Endothelial cell of umbilical vein (primary cell): ENCODE results near the gene RNF11. TPM values are rescaled to one million over a fixed set of nuclear protein-coding genes. Genes with fewer than 3 reads are reported as not detected.

Experiments
- BruUV-seq: library from RNA; stranded (reverse); fragments of 400-500 nt; replicated peaks from 2 replicates; lab custom pipeline; 2021; lab: Mats Ljungman, UMichigan
- CTCF ChIA-PET: fragments of 300-600, 350-600 bp; sonication (Branson Sonifier 250); formaldehyde crosslinking; loops from one replicate; lab custom pipeline; 2021; ENCODE audit warnings: antibody characterized with exemption, inconsistent platforms; lab: Charles Lee
- POLR2A ChIA-PET: fragments of 300-600, 350-600 bp; sonication (Branson Sonifier 250); formaldehyde crosslinking; loops from one replicate; lab custom pipeline; 2021; ENCODE audit warnings: antibody characterized with exemption, inconsistent platforms; lab: Charles Lee
- DNase-seq: peaks from one replicate; pipeline ENCODE4 v3.0.0-alpha.2; 2011; ENCODE audit warnings: low read depth, low spot score
- FAIRE-seq: peaks from 2 replicates; lab custom pipeline; 2011; peaks lifted over from hg19 to GRCh38; lab: Jason Lieb, UNC
- H2AFZ ChIP-seq: 2 replicates; pipeline ENCODE4 v1.6.0; 2012; ENCODE audit warnings: low read depth, low read length, control low read depth, inconsistent platforms
- H3K27ac ChIP-seq: 2 replicates; pipeline ENCODE4 v1.5.1; 2011; ENCODE audit warnings: low read depth, mild to moderate bottlenecking, control low read depth, low read length, moderate library complexity; ENCODE audit not compliant: insufficient read depth
- H3K27me3 ChIP-seq, 2 experiments: 2 replicates each; pipeline versions ENCODE4 v1.6.0 to v1.6.1; 2011; ENCODE audit warnings: low read length in 2 of 2, mixed read lengths in 1 of 2; ENCODE audit not compliant: control insufficient read depth in 2 of 2, insufficient read depth in 2 of 2
- H3K36me3 ChIP-seq, 2 experiments: 2 replicates in 1 of 2; 3 replicates in 1 of 2; pipeline ENCODE4 v1.5.1; 2011; ENCODE audit warnings: low read length in 2 of 2, mild to moderate bottlenecking in 1 of 2, moderate library complexity in 1 of 2; ENCODE audit not compliant: control insufficient read depth in 2 of 2, insufficient read depth in 2 of 2; ENCODE audit errors: extremely low read depth in 1 of 2
- H3K4me1 ChIP-seq: 3 replicates; pipeline ENCODE4 v1.5.1; 2011; ENCODE audit warnings: mild to moderate bottlenecking, low read length; ENCODE audit not compliant: control insufficient read depth, insufficient read depth; ENCODE audit errors: extremely low read depth
- H3K4me2 ChIP-seq: 2 replicates; pipeline ENCODE4 v1.6.1; 2011; ENCODE audit warnings: low read length, control low read depth, mixed read lengths; ENCODE audit not compliant: insufficient read depth
- H3K4me3 ChIP-seq, 3 experiments: fragments of 200-600 bp in 1 of 3; sonication (generic), shearing (Covaris generic) in 1 of 3; replicated peaks in 1 of 3; 2 replicates each; pipeline ENCODE4 v1.5.1; 2011 to 2016; ENCODE audit warnings: control low read depth in 3 of 3, low read length in 3 of 3, mild to moderate bottlenecking in 2 of 3, inconsistent platforms in 1 of 3, low read depth in 1 of 3, moderate library complexity in 1 of 3; ENCODE audit not compliant: insufficient read depth in 1 of 3
- H3K79me2 ChIP-seq: 2 replicates; pipeline ENCODE4 v1.6.0; 2012; ENCODE audit warnings: low read length, inconsistent platforms; ENCODE audit not compliant: control insufficient read depth, insufficient read depth
- H3K9ac ChIP-seq: replicated peaks from 2 replicates; pipeline ENCODE3; 2011; ENCODE audit warnings: low read length, control low read depth; ENCODE audit not compliant: insufficient read depth; ENCODE audit errors: extremely low read depth
- H3K9me1 ChIP-seq: replicated peaks from 3 replicates; pipeline ENCODE4 v1.6.0; 2011; ENCODE audit warnings: mild to moderate bottlenecking, low read length; ENCODE audit not compliant: control insufficient read depth, insufficient read depth; ENCODE audit errors: extremely low read depth
- H3K9me3 ChIP-seq: replicated peaks from 2 replicates; pipeline ENCODE4 v1.5.1; 2012; ENCODE audit warnings: low read length, inconsistent platforms; ENCODE audit not compliant: control insufficient read depth, insufficient read depth
- H4K20me1 ChIP-seq: replicated peaks from 2 replicates; pipeline ENCODE3; 2011; ENCODE audit warnings: mild to moderate bottlenecking, low read length; ENCODE audit not compliant: control insufficient read depth, insufficient read depth; ENCODE audit errors: extremely low read depth
- CTCF ChIP-seq, 2 donors: IDR thresholded peaks; 1 replicate in 1 of 2; 2 replicates in 1 of 2; pipeline ENCODE4 v1.5.1; 2011; ENCODE audit warnings: low read length in 2 of 2, mild to moderate bottlenecking in 2 of 2, moderate library complexity in 2 of 2, control low read depth in 1 of 2, inconsistent platforms in 1 of 2, low read depth in 1 of 2; ENCODE audit not compliant: insufficient read depth in 1 of 2; ENCODE audit errors: extremely low read depth in 1 of 2
- EZH2 ChIP-seq: IDR thresholded peaks from 2 replicates; pipeline ENCODE4 v1.6.1; 2012; ENCODE audit warnings: borderline replicate concordance, low read depth, mild to moderate bottlenecking, moderate library complexity, low read length, inconsistent platforms; ENCODE audit not compliant: severe bottlenecking
- FOS ChIP-seq: IDR thresholded peaks from 2 replicates; pipeline ENCODE4 v1.6.1; 2011; ENCODE audit warnings: mild to moderate bottlenecking, low read length, moderate library complexity, borderline replicate concordance; ENCODE audit not compliant: insufficient read depth
- GATA2 ChIP-seq: IDR thresholded peaks from 2 replicates; pipeline ENCODE4 v1.7.0; 2011; ENCODE audit warnings: low read depth, mild to moderate bottlenecking, moderate library complexity, mixed read lengths, low read length; ENCODE audit not compliant: insufficient read length, insufficient read depth
- MAX ChIP-seq: IDR thresholded peaks from 2 replicates; pipeline ENCODE4 v1.6.1; 2011; ENCODE audit not compliant: insufficient read depth, insufficient read length
- MYC ChIP-seq: IDR thresholded peaks from one replicate; pipeline ENCODE4 v1.6.1; 2011; ENCODE audit warnings: mild to moderate bottlenecking, low read depth, low read length
- POLR2A ChIP-seq: IDR thresholded peaks from 2 replicates; pipeline ENCODE4 v1.6.1; 2012; ENCODE audit warnings: low read depth, mild to moderate bottlenecking, control low read depth, low read length
- POLR2AphosphoS5 ChIP-seq: IDR thresholded peaks from 2 replicates; pipeline ENCODE4 v1.6.1; 2012; ENCODE audit warnings: low read depth, mild to moderate bottlenecking, control low read depth, low read length, moderate library complexity; ENCODE audit not compliant: insufficient read depth
- dilution Hi-C: fragments of 300-500 bp; cut with MboI; formaldehyde crosslinking; loops from one replicate; pipeline ENCODE4 v1.15.0; 2019; ENCODE audit warnings: low sequenced_read_pairs; ENCODE audit not compliant: extremely low pct_ligation_motif_present
- intact Hi-C: fragments of 100-400 bp; cut with micrococcal nuclease; formaldehyde crosslinking; loops from one replicate; pipeline ENCODE4 v1.10.0; 2022
- polyA plus RNA-seq, 4 experiments: library from polyadenylated mRNA; depleted of rRNA in 3 of 4; stranded (reverse) in 3 of 4; unstranded in 1 of 4; fragments of >200 nt; gene quantifications; 2 replicates each; pipeline versions ENCODE4 v1.2.1 to v1.2.3, GENCODE V29; 2011 to 2012; ENCODE audit warnings: missing spikeins in 1 of 4
- total RNA-seq: library from RNA; stranded (reverse); gene quantifications from 2 replicates; pipeline ENCODE4 v1.2.3, GENCODE V29; 2021

The RNF11 gene
- total and polyA plus RNA-seq, 2 donors (not counting 3 experiments of a cell fraction or from before 2014, with no cell fraction given) = 75.2 to 82.9 TPM

GRCh38 chr1:51203121-51203873 is 32.8 kb upstream of the RNF11 start:
- TF ChIP-seq POLR2AphosphoS5 = no peak
- TF ChIP-seq FOS = no peak
- no peak for TF ChIP-seq GATA2
- TF ChIP-seq EZH2 = no peak
- TF ChIP-seq MYC = no peak
- no peak for TF ChIP-seq MAX
- TF ChIP-seq POLR2A = no peak
- TF ChIP-seq CTCF (IDR thresholded peaks at IDR 0.05; ENCODE audit: extremely low read depth in 1 of 2, insufficient read depth in 1 of 2, low read depth in 1 of 2, low read length in 2 of 2) = no peak
- no peaks in the 10 kb centered on the region for H3K9me3 ChIP-seq
- intact Hi-C loops = no loop called here
- FAIRE-seq (no peak), DNase-seq (no peak)
- H3K36me3 ChIP-seq = no peaks in the 10 kb centered on the region
- CTCF ChIA-PET = interaction anchor here (1.2 to 1.4 kb wide), 2 partner anchors 10 to 11 kb away, joined by 3 read pairs; no protein-coding TSS in a partner anchor
- no peaks in the 10 kb centered on the region for H3K79me2 ChIP-seq
- H3K27ac ChIP-seq = no peak overlapping the region
- H3K9ac ChIP-seq = no peak overlapping the region
- POLR2A ChIA-PET = no interaction called here
- H3K4me1 ChIP-seq = no peaks in the 10 kb centered on the region
- no peak overlapping the region for H3K4me3 ChIP-seq
- no peaks in the 10 kb centered on the region for H3K9me1 ChIP-seq
- no TSS peak for BruUV-seq
- no peak overlapping the region for H3K4me2 ChIP-seq
- H3K27me3 ChIP-seq = no peaks in the 10 kb centered on the region
- H4K20me1 ChIP-seq = no peaks in the 10 kb centered on the region
- dilution Hi-C loops = no loop called here
- H2AFZ ChIP-seq = no peak overlapping the region
